Suppressor macrophage (primary cell): ENCODE results near the gene TIMP3.

ENCODE experiments used
- DNase-seq, 4 experiments: peaks; one replicate each; pipeline ENCODE4 v3.0.0-alpha.2; 2020 to 2022

The TIMP3 gene

GRCh38 chr22:32786027-32786418, 15.5 kb upstream of the TIMP3 start:
- no peak for DNase-seq

- no peak for DNase-seq
Measured at GRCh38 chr22:32788904-32789624, 12.4 kb upstream of the TIMP3 start.

DNA sequence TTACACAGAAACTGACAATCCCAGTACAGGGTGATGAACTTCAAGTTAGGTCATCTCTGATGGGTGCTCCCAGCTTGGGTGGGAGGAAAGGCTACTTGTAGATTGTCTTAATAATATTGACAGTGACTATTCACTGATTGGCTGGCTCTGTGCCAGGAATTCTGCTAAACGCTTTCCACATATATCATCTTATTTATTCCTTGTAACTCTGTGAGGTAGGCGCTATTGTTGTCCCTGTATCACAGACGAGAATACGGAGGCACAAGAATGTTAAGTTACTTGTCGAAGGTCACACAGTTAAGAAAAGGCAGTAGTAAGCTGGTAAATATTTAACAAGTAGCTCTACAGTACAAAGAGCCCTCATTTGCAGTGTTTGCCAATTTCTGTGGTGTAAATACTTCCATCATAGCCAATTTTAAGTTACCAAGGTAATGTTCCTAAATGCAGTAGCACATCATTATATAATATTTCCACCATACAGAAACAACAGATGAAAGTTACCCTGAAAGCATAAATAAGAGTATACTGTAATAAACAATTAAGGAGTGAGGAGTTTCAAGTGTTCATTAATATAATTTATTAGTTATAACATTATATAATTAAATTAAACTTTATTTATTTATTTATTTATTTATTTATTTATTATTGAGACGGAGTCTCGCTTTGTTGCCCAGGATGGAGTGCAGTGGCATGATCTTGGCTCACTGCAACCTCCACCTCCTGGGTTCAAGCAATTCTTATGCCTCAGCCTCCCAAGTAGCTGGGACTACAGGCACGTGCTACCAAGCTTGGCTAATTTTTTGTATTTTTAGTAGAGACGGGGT, 11.5 kb upstream of the TIMP3 start:
- peak in 1 of 4 experiments; percentile 30 for DNase-seq

DNA sequence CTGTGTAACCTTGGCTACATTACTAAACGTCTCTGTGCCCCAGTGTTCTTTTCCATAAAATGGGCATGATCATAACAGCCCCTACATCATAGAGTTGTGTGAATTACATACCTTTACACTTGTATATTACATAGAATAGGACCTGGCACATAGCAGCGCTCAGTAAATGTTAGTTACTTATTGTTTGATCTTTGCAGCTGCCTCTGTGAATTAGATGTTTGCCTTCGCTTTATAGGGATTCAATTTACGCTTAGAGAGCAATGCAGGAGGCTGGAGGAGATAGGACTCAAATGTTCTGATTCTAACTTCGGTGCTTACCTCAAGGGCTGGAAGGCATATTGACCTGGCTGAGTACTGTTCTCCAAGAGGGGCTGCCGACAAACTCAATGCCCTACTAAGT, 10.4 kb upstream of the TIMP3 start:
- DNase-seq, result no peak

DNA sequence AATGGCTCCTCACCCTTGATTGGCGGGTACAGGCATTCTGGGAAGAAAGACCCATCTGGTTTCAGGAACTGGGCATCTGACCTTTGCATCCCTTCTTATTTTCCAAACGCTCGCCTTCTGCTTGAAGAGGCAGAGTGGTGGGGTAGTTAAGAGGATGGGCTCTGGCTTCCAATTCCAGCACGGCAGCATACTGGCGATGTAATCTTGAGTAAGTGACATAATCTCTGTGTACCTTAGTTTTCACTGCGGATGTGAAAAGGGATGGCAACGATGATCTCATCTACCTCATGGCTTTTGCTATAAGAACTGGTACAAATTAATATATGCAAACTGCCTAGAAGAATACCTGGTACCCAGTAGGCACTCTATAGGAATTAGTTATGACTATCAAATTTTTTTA, 10.0 kb upstream of the TIMP3 start:
- no peak for DNase-seq

- DNase-seq, result no peak
Measured at GRCh38 chr22:32793589-32793988, 7.9 kb upstream of the TIMP3 start.

DNA sequence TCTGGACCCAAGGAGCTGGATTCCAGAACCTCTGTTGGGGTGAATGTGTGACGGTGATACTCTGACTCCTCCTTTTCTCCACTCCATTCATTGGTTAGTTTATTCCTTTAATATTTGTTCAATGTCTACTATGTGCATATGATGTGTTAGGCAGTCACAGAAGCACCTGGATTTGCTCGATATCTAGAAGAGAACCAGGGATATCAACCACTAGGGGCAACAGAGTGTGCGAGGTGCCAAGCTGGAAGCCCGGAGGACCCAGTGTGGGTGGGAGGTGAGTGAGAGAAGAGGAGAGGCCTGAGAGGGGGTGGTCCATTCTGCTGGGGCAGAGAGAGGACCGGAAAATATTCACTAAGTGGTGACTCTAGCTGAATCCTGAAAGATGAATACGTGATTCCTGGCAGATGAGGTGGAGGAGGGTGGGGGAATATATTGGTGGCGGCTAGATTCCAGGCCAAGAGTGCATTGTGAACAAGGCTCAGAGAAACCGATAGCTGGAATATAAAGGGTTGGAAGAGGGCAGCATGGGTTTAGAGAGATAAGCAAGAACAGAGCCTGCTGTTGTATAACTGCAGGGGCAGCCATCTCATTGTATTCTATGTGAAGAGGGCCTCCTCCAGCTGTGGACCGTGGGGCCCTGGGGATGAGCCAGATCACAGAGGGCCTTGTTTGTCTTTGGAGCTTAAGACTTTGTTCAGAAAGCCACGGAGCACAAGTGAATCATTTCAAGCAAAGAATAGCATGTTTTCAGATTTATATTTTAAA, 6.9 kb upstream of the TIMP3 start:
- no peak for DNase-seq

DNA sequence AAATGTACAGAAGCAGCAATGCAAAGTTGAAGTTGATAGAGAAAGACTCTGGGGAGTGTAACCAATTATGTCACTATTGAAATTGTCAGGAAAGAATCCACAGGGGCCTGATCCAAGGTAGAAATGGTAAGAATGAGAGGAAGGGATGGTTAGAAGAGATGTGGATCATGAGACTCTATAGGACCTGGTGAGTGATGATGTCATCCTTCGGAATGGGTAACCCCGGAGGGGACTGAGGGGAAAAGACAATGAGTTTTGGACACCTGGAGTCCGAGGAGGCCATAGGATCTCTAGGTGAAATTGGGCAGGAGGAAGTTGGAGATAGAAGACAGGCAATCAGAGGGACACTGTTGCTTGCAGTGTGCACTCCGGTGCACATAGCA, 6.3 kb upstream of the TIMP3 start:
- DNase-seq, result no peak

- DNase-seq, result peak; percentile 81 to 89 (median 82)
Measured at GRCh38 chr22:32796865-32797573, 4.5 kb upstream of the TIMP3 start.

DNA sequence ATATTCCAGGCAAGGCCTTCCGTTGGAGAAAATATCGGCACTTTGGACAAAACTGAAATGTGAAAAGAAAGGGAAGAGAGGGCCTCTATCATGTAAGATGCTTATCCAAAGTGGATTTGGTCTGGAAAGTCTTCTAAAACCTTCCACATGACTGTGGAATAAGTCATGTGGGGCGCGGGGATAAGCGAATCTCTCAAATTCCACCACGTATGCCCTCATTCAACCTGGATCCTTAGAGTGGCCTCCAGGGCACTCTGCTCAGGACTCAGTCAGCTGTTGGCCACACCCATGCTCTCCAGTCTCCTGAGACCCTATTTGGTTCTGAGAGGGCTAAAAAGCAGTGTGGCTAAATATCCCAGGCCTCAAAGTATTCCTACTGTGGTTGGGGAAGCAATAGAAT, 2.0 kb upstream of the TIMP3 start:
- no peak for DNase-seq

- no peak for DNase-seq
Measured at GRCh38 chr22:32800158-32800882, 1.2 kb upstream of the TIMP3 start.

GRCh38 chr22:32800994-32801536, 440 bp upstream of the TIMP3 start:
- no peak for DNase-seq

- peak in 2 of 4 experiments; percentile 28 to 31 for DNase-seq
Measured at GRCh38 chr22:32802237-32802765, 796 bp downstream of the TIMP3 start.

- DNase-seq, result no peak
Measured at GRCh38 chr22:32803020-32803737, 1.7 kb downstream of the TIMP3 start.

DNA sequence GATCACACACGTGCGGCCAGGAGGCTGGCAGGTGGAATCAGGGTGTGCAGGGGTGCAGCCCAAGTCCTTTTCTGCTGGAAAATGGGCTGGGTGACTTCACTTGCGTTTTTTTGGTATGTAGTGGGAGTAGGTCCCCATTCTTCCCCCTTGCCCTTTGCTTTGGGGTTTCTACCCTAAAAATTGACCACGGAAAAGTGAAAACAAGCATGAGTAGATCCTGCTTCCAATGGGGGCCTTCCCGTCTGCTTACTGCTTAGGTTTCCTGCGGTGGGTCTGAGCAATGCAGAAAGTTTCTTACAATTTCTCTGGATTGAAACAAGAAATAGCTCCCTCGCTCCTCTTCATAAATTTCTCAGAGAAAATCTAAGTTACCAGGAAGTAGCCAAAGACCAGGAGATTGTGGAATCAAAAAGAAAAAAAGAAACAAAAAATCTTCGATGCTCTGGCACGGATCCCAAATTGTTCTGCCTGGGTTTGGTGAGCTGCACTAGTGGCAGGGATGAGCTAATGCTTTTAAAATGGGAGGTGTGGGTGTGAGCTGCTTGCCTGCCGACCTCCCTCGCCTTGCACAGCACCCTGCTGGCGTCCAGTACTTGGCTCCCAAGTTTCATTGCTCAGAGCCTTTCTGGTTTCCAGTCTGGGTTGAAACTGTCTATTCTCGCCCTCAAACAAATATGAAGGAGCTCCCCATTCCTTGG, 2.4 kb downstream of the TIMP3 start:
- no peak for DNase-seq

DNA sequence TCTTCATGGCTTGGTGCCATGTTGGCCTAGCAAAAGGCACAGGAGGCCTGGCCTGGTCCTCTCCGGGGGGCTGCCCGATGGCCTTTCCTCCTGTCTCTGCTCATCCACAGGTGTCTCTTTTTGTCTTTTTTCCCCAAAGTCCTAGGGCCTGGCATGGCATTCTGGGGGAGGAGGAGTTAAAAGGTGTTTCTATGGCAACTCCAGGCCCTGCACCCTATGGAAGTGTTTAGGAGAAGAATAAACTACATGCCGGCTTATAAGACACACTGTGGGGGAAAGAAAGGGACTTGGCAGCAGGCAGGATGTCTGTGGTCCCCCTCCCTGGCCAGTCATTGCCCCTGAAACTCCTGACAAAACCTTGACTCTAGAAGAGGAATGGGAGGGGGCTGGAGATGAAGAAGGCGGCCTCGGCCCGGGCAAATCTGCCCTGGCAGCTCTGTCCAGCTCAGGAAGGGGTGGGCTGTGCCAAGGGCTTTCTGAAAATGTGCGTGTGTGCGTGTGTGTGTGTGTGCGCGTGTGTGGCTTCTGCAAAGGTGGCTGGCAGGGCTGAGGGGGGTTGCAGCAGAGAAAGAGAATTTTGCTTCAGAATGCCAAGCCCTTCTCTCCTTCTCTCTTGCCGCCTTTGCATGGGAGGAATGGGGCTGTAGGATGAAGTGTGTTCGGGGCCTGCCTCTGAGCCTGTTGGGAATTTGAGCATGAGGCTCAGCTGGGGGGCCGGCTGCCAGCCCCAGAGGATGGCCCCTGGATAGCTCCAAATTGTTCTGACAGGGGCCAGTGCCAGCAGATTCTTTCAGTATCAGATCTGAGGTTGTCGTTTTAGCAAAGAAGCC, 3.2 kb downstream of the TIMP3 start:
- no peak for DNase-seq

DNA sequence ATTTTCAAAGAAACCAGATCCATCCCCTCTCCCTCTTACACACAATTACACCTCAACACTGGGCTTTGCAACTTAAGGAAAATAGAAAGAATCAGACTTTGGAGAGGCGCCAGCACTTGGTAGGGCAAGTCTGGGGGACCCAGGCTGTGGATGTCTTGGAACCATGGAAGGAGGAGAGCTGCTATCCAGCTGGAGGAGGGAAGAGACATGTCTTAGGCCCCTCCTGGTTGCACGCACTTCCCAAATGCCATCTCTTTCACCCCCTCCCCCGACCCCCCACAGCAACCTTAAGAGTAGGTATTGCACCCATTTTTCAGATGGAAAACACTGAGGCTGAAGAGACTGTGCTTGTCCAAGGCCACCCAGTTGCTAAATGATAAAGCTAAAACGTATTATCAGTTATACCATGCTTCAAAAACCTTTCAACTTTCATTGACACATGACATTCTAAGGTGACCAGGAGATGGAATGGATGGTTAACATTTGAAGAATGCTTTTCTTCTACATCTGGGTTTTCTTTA, 3.9 kb downstream of the TIMP3 start:
- DNase-seq, result no peak

DNA sequence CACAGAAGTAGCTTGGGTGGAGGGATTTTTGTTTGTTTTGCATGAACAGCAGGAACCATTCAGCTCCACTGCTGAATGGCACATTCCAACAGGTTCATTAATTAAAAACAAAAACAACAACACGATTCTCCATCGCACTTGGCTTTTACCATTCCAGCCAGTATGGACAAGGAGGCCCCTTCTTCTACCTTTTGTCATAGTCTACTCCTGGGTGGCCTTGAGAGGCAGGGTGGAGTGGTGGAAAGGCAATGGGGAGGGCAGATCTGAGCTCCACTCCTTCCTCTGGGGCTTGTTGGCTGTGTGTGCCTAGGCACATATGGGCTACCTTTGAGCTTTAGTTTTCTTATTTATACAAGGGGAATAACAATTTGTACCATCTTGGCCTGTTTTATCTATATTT, 4.8 kb downstream of the TIMP3 start:
- DNase-seq, result no peak

- DNase-seq, result no peak
Measured at GRCh38 chr22:32808038-32808445, 6.5 kb downstream of the TIMP3 start.
